ENCODE results near the gene DSCAM. TPM values are rescaled to one million over a fixed set of nuclear protein-coding genes. Genes with fewer than 3 reads are reported as not detected.

The DSCAM gene
- total and polyA plus RNA-seq, 2 experiments from 2014 or later, result 0.07 TPM; not detected in 1

DNA sequence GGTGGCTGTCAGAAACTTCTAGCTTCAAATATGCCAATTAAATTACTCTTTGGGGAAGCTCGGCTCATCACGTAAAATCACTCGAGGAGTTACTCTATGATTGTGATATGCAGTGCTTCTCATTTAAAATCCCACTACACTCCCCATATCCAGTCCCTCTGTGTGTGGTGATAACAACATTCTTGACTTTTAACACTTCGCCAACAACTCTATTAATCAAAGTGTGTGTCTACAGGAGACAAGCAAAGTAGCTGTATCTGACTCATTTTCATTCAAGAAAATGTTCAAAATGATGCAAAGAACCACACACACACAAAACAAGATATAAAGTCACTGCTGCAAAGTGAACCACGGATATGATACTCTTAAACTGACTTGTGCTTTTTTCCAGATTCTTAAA lies 341.3 kb downstream of the DSCAM start:
- Histone ChIP-seq H3F3A (replicated peaks; ENCODE audit: low read depth) (no peaks in the 10 kb centered on the region), H3K27ac (ENCODE audit: low read depth) (no peak overlapping the region), H2AFZ (no peak overlapping the region), H3K36me3 (ENCODE audit: insufficient read depth) (no peaks in the 10 kb centered on the region), H3K79me2 (replicated peaks; ENCODE audit: insufficient read depth) (no peaks in the 10 kb centered on the region), H3K27me3 (ENCODE audit: insufficient read depth) (no peaks in the 10 kb centered on the region), H3K4me3 (no peak overlapping the region), H4K20me1 (replicated peaks; ENCODE audit: insufficient read depth) (no peaks in the 10 kb centered on the region), H3K4me2 (no peak overlapping the region), H3K9me2 (ENCODE audit: insufficient read depth) (no peaks in the 10 kb centered on the region), H3K4me1 (ENCODE audit: insufficient read depth) (no peaks in the 10 kb centered on the region)
- no peak for DNase-seq (ENCODE audit: low spot score)
- Mint-ChIP-seq H3K9me3 (peaks cover 79% of the 10 kb centered on the region), H3K27ac (no peak overlapping the region), H3K4me1 (no peaks in the 10 kb centered on the region), H3K27me3 (ENCODE audit: insufficient read depth, low read depth, poor library complexity) (peaks cover 4% of the 10 kb centered on the region), H3K36me3 (ENCODE audit: low read depth) (peaks cover 3% of the 10 kb centered on the region; the same call in 1 of the 3 replicates), H3K4me3 (no peak overlapping the region)
- TF ChIP-seq, protein P1, sequence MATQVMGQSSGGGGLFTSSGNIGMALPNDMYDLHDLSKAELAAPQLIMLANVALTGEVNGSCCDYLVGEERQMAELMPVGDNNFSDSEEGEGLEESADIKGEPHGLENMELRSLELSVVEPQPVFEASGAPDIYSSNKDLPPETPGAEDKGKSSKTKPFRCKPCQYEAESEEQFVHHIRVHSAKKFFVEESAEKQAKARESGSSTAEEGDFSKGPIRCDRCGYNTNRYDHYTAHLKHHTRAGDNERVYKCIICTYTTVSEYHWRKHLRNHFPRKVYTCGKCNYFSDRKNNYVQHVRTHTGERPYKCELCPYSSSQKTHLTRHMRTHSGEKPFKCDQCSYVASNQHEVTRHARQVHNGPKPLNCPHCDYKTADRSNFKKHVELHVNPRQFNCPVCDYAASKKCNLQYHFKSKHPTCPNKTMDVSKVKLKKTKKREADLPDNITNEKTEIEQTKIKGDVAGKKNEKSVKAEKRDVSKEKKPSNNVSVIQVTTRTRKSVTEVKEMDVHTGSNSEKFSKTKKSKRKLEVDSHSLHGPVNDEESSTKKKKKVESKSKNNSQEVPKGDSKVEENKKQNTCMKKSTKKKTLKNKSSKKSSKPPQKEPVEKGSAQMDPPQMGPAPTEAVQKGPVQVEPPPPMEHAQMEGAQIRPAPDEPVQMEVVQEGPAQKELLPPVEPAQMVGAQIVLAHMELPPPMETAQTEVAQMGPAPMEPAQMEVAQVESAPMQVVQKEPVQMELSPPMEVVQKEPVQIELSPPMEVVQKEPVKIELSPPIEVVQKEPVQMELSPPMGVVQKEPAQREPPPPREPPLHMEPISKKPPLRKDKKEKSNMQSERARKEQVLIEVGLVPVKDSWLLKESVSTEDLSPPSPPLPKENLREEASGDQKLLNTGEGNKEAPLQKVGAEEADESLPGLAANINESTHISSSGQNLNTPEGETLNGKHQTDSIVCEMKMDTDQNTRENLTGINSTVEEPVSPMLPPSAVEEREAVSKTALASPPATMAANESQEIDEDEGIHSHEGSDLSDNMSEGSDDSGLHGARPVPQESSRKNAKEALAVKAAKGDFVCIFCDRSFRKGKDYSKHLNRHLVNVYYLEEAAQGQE (IDR thresholded peaks at IDR 0.05; ENCODE audit: unreplicated experiment), result no peak
- TF ChIP-seq EZH2 (IDR thresholded peaks at IDR 0.05; ENCODE audit: low read depth, unreplicated experiment) (no peak), ZNF331 (CRISPR knock-in tag; IDR thresholded peaks at IDR 0.05; ENCODE audit: low read depth) (no peak), NANOG (IDR thresholded peaks at IDR 0.05; ENCODE audit: borderline replicate concordance) (no peak), POLR2AphosphoS5 (IDR thresholded peaks at IDR 0.05; ENCODE audit: low read depth) (no peak), STAT1 (IDR thresholded peaks at IDR 0.05; ENCODE audit: unreplicated experiment) (no peak), EZH2phosphoT487 (IDR thresholded peaks at IDR 0.05; ENCODE audit: unreplicated experiment) (no peak), CREB1 (CRISPR knock-in tag; IDR thresholded peaks at IDR 0.05; ENCODE audit: low read depth) (no peak), JUNB (IDR thresholded peaks at IDR 0.05; ENCODE audit: unreplicated experiment) (no peak), ZNF114 (CRISPR knock-in tag; IDR thresholded peaks at IDR 0.05) (no peak), ETS1 (IDR thresholded peaks at IDR 0.05) (no peak)
- TF ChIP-seq, protein P2, sequence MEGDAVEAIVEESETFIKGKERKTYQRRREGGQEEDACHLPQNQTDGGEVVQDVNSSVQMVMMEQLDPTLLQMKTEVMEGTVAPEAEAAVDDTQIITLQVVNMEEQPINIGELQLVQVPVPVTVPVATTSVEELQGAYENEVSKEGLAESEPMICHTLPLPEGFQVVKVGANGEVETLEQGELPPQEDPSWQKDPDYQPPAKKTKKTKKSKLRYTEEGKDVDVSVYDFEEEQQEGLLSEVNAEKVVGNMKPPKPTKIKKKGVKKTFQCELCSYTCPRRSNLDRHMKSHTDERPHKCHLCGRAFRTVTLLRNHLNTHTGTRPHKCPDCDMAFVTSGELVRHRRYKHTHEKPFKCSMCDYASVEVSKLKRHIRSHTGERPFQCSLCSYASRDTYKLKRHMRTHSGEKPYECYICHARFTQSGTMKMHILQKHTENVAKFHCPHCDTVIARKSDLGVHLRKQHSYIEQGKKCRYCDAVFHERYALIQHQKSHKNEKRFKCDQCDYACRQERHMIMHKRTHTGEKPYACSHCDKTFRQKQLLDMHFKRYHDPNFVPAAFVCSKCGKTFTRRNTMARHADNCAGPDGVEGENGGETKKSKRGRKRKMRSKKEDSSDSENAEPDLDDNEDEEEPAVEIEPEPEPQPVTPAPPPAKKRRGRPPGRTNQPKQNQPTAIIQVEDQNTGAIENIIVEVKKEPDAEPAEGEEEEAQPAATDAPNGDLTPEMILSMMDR (conservative IDR thresholded peaks at IDR 0.05; ENCODE audit: low read depth in 2 of 2), result no peak
- TF ChIP-seq, protein P3, sequence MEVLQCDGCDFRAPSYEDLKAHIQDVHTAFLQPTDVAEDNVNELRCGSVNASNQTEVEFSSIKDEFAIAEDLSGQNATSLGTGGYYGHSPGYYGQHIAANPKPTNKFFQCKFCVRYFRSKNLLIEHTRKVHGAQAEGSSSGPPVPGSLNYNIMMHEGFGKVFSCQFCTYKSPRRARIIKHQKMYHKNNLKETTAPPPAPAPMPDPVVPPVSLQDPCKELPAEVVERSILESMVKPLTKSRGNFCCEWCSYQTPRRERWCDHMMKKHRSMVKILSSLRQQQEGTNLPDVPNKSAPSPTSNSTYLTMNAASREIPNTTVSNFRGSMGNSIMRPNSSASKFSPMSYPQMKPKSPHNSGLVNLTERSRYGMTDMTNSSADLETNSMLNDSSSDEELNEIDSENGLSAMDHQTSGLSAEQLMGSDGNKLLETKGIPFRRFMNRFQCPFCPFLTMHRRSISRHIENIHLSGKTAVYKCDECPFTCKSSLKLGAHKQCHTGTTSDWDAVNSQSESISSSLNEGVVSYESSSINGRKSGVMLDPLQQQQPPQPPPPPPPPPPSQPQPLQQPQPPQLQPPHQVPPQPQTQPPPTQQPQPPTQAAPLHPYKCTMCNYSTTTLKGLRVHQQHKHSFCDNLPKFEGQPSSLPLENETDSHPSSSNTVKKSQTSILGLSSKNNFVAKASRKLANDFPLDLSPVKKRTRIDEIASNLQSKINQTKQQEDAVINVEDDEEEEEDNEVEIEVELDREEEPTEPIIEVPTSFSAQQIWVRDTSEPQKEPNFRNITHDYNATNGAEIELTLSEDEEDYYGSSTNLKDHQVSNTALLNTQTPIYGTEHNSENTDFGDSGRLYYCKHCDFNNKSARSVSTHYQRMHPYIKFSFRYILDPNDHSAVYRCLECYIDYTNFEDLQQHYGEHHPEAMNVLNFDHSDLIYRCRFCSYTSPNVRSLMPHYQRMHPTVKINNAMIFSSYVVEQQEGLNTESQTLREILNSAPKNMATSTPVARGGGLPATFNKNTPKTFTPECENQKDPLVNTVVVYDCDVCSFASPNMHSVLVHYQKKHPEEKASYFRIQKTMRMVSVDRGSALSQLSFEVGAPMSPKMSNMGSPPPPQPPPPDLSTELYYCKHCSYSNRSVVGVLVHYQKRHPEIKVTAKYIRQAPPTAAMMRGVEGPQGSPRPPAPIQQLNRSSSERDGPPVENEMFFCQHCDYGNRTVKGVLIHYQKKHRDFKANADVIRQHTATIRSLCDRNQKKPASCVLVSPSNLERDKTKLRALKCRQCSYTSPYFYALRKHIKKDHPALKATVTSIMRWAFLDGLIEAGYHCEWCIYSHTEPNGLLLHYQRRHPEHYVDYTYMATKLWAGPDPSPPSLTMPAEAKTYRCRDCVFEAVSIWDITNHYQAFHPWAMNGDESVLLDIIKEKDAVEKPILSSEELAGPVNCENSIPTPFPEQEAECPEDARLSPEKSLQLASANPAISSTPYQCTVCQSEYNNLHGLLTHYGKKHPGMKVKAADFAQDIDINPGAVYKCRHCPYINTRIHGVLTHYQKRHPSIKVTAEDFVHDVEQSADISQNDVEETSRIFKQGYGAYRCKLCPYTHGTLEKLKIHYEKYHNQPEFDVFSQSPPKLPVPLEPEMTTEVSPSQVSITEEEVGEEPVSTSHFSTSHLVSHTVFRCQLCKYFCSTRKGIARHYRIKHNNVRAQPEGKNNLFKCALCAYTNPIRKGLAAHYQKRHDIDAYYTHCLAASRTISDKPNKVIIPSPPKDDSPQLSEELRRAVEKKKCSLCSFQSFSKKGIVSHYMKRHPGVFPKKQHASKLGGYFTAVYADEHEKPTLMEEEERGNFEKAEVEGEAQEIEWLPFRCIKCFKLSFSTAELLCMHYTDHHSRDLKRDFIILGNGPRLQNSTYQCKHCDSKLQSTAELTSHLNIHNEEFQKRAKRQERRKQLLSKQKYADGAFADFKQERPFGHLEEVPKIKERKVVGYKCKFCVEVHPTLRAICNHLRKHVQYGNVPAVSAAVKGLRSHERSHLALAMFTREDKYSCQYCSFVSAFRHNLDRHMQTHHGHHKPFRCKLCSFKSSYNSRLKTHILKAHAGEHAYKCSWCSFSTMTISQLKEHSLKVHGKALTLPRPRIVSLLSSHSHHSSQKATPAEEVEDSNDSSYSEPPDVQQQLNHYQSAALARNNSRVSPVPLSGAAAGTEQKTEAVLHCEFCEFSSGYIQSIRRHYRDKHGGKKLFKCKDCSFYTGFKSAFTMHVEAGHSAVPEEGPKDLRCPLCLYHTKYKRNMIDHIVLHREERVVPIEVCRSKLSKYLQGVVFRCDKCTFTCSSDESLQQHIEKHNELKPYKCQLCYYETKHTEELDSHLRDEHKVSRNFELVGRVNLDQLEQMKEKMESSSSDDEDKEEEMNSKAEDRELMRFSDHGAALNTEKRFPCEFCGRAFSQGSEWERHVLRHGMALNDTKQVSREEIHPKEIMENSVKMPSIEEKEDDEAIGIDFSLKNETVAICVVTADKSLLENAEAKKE (CRISPR knock-in tag; IDR thresholded peaks at IDR 0.05), result no peak
- ATAC-seq, result no peak

Data from GM23338 (cell line).